GM18508 (cell line): ENCODE measurements around the gene FCAR.
"Not testable (repeated sequence)": the region's sequence is repeated elsewhere in the genome, so short reads cannot be mapped to it uniquely, and the experiment has no call there.

ENCODE experiments used
- ATAC-seq: cut with Tn5 transposase; IDR thresholded peaks from one replicate; pipeline ENCODE4 v1.9.1; 2021; ENCODE audit warnings: moderate number of reproducible peaks; ENCODE audit not compliant: insufficient read depth, unreplicated experiment

The FCAR gene

GRCh38 chr19:54889566-54889965 is 15.5 kb downstream of the FCAR start:
- no peak for ATAC-seq

DNA sequence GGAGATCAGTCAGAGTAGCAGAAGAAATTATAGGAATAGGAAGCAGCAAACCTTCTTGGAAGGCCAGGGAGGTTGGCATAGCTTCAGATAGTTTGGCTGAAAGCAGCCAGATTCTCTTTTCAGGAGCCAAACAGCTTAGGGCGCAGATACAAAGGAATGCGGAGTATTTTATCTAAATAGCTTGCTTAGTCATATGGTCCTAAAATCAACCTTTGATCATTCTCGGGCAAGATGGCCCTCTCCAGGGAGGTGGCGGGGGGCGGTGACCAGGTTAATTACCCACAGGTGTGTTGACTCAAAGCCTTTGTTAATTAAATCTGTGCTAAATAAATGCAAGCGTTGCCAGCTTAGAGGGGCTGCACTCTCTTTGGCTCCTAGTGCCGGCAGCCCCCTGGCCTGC is 19.4 kb downstream of the FCAR start:
- no peak for ATAC-seq

- not testable (repeated sequence) for ATAC-seq
Measured at GRCh38 chr19:54894106-54894505, 20.1 kb downstream of the FCAR start.

GRCh38 chr19:54896036-54896435 is 22.0 kb downstream of the FCAR start:
- ATAC-seq, result no peak

DNA sequence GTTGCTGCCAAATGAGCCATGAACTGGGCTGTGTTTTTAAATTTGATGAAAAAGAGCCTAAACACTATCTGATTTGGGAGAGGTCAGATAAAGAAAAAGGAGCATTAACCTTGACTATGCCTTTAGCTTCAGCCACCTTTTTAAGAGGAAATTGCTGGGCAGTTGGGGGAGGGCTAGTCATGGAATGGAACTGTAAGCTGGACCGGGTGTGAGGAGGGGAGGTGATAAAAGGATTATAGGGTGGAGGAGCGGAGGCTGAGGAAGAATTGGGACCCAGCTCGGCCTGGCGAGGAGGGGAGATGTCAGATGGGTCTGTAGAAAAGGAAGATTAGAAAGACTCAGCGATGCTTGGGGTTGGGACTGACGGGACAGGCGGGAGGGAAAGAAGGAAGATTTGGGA is 24.6 kb downstream of the FCAR start:
- not testable (repeated sequence) for ATAC-seq

DNA sequence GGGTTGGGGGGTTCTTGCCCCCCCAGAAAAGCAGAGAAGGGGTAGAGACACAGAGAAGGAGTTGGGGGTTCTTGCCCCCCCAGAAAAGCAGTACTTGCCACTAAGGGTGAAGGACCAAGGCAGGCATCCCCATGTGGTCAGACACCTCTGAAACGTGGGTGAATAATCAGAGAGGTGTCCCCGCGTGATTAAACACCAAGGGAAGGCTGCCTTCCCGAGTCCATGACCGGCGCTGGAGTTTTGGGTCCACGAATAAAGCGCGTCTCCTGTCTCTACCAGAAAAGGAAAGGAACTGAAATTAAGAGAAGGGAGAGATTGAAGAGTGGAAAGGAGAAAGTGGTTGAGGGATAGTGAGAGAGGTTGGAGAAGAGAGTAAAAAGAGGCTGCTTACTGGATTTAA is 25.6 kb downstream of the FCAR start:
- ATAC-seq, result not testable (repeated sequence)

- ATAC-seq, result not testable (repeated sequence)
Measured at GRCh38 chr19:54901153-54901552, 27.1 kb downstream of the FCAR start.

GRCh38 chr19:54902061-54902460 is 28.0 kb downstream of the FCAR start:
- no peak for ATAC-seq

DNA sequence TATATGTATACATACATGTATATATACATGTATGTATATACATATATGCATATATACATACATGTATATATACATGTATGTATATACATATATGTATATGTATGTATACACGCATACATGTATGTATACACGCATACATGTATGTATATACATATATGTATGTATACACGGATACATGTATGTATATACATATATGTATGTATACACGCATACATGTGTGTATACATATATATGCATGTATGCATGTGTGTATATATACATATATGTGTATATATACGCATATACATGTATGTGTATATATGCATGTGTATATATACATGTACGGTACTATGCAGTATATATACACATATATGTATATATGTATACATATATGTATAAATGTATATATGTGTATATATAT is 29.3 kb downstream of the FCAR start:
- no peak for ATAC-seq

- ATAC-seq, result not testable (repeated sequence)
Measured at GRCh38 chr19:54904261-54904660, 30.2 kb downstream of the FCAR start.

GRCh38 chr19:54905421-54905802 is 31.4 kb downstream of the FCAR start:
- no peak for ATAC-seq

- ATAC-seq, result no peak
Measured at GRCh38 chr19:54905803-54906511, 31.9 kb downstream of the FCAR start, which contains the start of gene NCR1. Gene NCR1, plus strand, starts transcription at chr19:54906148. Its CDS starts 40 bp downstream, at chr19:54906188.

DNA sequence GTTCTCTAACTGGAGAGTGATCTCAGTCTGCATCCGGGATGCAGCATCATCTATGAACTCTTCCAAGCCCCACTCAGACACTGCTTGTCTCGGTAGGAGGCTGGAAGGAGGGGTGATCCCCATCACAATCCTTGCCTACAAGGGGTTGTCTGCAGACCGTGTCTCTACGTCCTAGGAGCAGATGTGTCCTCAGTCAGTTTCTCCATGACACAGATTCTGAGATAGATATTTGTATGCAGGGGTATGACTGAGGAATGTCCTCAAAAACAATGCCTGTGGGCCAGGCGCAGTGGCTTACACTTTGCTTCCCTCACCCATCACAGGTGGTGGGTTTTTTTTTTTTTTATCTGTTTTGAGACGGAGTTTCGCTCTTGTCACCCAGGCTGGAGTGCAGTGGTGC is 32.8 kb downstream of the FCAR start:
- ATAC-seq, result no peak

DNA sequence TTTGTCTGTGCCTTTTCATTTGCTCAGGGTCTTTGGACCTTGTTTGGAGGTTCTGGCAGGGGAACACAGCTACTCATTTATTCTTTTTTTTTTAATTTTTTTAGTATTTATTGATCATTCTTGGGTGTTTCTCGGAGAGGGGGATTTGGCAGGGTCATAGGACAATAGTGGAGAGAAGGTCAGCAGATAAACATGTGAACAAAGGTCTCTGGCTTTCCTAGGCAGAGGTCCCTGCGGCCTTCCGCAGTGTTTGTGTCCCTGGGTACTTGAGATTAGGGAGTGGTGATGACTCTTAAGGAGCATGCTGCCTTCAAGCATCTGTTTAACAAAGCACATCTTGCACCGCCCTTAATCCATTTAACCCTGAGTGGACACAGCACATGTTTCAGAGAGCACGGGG is 33.9 kb downstream of the FCAR start:
- ATAC-seq, result not testable (repeated sequence)

- ATAC-seq, result no peak
Measured at GRCh38 chr19:54916822-54917221, 42.8 kb downstream of the FCAR start.

- ATAC-seq, result no peak
Measured at GRCh38 chr19:54918499-54918898, 44.5 kb downstream of the FCAR start.

GRCh38 chr19:54919646-54920563 is 45.9 kb downstream of the FCAR start:
- not testable (repeated sequence) for ATAC-seq

DNA sequence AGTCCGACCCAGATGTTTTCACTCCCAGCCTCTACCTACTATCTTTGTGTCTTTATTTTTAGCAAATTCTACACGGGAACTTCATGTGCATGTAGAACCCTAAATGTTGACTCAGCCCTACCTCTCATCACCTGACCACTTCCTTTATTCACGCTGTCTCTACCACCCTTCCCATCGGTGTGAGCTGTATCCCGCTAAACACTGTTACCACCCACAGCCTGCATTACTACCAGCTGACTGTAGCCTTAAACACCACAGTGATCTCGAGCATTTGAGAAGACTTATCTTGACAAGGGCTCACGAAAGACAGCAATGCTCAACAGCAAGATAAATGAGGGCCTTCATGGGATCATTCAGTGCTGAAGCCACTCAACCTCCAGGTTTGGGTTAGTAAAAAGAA is 47.0 kb downstream of the FCAR start:
- no peak for ATAC-seq

DNA sequence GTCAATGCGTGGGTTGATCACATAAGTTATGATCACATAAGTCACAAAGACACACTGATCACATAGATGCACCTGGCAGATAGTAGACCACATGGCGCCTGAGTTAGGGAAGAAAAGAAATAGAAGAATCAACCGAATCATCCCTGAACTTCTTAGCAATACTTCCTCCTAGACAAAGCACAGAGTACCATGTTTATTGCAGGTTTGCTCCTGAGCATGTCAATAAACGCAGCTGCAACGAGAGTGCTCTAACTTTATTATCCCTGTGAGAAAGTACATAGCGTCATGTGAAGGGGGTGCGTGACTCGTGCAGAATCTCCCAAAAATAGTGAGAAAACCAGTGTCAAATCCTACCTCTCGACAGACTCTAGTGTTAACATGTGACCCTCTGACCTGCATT is 49.2 kb downstream of the FCAR start:
- ATAC-seq, result no peak

DNA sequence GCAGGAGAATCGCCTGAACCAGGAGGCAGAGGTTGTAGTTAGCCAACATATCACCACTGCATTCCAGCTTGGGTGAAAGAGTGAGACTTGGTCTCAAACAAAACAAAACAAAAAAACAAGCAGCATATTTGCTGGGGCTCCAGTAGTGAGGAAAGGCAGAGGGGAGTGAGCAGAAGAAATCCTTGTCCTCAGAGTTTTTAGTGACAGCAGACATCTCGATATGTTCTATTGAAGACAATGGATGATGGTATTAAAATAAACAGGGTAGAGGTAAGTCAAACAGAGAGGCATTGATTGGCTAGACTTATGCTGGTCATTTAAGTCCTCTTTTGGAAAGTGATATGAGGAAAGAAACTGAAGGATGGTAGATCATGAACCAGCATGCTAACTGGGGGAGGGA is 54.3 kb downstream of the FCAR start:
- no peak for ATAC-seq

GRCh38 chr19:54937926-54938325 is 63.9 kb downstream of the FCAR start:
- no peak for ATAC-seq
